HG02852 (cell line): ENCODE data around the gene ADGB.
"Not testable (repeated sequence)": the region's sequence is repeated elsewhere in the genome, so short reads cannot be mapped to it uniquely, and the experiment has no call there.

Experiments used
- ATAC-seq: cut with Tn5 transposase; IDR thresholded peaks from one replicate; pipeline ENCODE4 v1.9.1; 2021; ENCODE audit warnings: mild to moderate bottlenecking, moderate library complexity; ENCODE audit not compliant: unreplicated experiment

The ADGB gene

GRCh38 chr6:146814148-146814750 is 215.5 kb downstream of the ADGB start:
- ATAC-seq, result no peak

DNA sequence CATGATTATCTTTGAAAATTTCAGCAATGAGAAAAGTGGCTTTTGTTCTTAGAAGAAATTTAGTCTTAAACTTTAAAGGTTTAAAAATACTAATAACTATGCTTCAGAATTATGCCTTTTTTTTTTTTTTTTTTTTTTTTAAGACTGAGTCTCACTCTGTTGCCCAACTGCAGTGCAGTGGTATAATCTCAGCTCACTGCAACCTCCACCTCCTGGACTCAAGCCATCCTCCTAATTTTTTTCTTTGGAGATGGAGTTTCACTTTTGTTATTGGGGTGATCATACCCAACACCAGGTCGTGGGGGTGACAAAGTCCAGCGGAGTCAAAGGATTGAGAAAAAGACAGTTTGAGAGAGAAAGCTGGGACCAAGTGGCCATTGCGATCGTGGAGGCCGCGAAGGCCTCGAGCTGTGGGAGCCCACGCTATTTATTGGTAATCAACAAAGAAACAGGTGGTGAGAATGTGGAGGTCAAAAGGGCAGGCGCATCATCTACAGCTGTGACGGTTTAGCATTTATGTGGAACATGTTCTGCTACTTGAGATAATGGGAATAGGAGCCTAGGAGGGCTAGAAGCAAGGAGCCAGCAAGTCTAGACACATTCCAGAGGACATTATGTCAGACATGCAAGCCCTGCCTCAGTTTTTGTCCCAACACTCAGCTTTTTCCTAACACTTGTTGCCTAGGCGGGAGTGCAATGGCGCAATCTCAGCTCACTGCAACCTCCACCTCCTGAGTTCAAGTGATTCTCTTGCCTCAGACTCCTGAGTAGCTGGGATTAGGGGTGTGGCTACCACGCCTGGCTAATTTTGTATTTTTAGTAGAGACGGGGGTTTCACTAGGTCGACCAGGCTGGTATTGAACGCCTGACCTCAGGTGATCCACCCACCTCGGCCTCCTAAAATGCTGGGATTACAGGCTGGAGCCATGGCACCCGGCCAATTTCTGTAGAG is 217.0 kb downstream of the ADGB start:
- not testable (repeated sequence) for ATAC-seq

- no peak for ATAC-seq
Observed at GRCh38 chr6:146819596-146820320, 221.0 kb downstream of the ADGB start.

DNA sequence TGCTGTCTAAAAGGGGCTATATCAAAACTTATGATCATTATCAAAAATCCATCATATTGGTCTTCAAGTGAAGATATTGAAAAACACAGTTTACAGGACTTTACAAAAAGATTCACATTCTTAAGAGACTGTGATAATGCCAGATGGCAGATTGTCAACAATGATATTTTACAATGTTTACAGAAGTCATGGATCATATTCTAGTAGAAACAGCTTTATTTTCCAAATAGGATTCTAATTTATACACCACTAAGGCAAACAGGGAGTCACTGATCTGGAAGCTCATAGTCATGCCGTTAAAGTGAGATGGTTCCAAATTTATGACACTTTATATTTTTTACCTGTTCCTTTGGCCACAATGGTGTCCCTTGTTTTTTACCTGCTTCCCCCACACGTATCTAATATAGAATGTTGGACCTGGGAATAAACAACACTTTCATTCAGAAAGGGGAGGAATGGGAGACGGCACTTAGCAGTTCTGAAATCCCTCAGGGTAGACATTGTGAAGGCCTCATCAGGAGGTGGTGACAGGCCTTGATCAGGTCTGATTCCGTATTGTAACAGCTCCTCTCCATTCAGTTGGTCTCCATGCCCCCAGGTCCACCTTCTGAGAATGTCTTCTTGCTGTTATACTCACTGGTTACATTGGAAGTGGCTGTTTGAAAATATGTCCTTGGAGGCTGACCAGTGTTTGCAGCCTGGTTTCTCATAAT is 228.6 kb downstream of the ADGB start:
- ATAC-seq, result no peak

- no peak for ATAC-seq
Observed at GRCh38 chr6:146829792-146830565, 231.2 kb downstream of the ADGB start.

GRCh38 chr6:146833157-146833556 is 234.4 kb downstream of the ADGB start:
- no peak for ATAC-seq

GRCh38 chr6:146840216-146840615 is 241.4 kb downstream of the ADGB start:
- ATAC-seq, result no peak

DNA sequence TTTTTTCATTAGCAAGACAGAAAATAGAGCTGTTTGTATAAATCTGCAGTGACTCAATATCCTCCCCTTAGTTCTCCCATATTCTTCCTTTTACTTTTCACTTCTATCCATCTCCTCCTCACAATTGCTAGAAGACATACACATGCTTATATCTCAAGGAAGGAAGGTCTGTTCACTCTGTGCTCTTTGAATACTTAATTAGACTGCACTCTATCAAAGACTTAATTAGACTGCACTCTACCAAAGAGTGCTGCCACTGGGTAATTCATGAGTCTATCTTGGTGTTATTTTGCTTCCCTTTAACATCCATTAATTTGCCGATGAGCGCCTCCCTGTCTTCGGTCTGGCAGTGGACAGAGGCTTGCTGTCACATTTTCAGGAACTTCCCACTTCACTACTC is 241.9 kb downstream of the ADGB start:
- ATAC-seq, result no peak

DNA sequence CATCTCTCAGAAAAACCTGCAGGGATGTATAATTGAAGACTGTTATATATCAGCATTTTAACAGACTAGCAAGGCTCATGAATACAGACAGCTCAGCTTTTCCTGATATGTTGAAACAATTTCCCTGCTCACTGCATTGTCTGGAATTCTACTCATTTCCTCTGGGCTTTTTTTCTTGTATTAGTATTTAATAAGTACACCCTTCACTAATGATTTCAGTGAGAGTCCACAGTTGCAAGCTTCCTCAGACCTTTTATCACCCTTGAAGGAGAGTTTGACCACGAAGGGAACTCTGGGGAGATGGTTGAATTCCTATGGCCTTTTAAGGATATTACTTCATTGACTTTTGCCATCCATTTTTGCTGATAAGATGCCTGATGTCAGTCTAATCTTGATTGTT is 248.7 kb downstream of the ADGB start:
- no peak for ATAC-seq

- ATAC-seq, result peak; percentile 50
Observed at GRCh38 chr6:146850238-146850896, 251.6 kb downstream of the ADGB start.

GRCh38 chr6:146850981-146851380 is 252.2 kb downstream of the ADGB start:
- no peak for ATAC-seq

- no peak for ATAC-seq
Observed at GRCh38 chr6:146851837-146852236, 253.1 kb downstream of the ADGB start.

- ATAC-seq, result not testable (repeated sequence)
Observed at GRCh38 chr6:146854521-146855255, 255.9 kb downstream of the ADGB start.

GRCh38 chr6:146855889-146856288 is 257.1 kb downstream of the ADGB start:
- ATAC-seq, result peak; percentile 4

GRCh38 chr6:146856296-146856695 is 257.5 kb downstream of the ADGB start:
- peak; percentile 69 for ATAC-seq

- ATAC-seq, result peak; percentile 89
Observed at GRCh38 chr6:146857180-146857979, 258.6 kb downstream of the ADGB start.

- ATAC-seq, result peak; percentile 25
Observed at GRCh38 chr6:146857980-146858347, 259.2 kb downstream of the ADGB start.

DNA sequence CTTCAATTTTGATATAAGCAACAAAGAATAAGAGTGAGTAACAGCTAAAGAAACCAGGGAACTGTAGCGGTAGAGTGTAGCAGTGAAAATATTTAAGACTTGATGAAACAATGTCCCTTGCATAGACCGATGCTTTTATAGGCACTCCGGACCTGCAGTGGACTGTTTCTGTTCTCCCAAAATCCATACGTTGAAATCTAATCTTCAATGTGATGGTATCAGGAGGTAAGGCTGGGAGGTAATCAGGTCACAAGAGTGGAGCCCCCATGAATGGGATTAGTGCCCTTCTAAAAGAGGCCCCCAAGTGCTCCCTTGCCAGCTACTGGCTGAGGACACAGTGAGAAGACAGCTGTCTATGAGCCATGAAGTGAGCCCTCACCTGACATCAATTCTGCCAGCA is 260.4 kb downstream of the ADGB start:
- ATAC-seq, result no peak
